Fibroblast of peridontal ligament (primary cell): Measurements from ENCODE around the gene PLPP6.

Source experiments
- DNase-seq: peaks from one replicate; pipeline ENCODE4 v3.0.0-alpha.2; 2010; ENCODE audit errors: extremely low read depth

Gene PLPP6

GRCh38 chr9:4662989-4663792 lies 1.1 kb downstream of the PLPP6 start:
- DNase-seq: peak; percentile 35

GRCh38 chr9:4663956-4664355 lies 1.9 kb downstream of the PLPP6 start:
- DNase-seq: no peak

DNA sequence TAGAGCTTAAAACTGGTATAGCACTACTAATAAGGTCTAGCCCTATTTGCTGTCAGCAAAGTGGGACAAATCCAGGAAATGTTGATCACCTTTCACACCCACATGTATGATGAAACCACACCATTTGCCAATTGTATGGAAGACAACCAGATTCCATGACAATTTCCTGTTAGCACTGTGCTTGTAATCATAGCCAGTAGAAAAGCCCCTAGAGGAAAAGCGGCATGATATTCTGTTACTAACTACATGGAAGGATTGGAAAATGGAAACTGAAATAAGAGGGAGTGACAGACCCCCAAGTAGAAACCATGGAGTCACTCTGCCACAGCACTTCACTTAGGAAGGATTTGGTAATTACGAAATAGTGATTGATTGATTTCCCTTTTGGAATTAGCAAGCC lies 3.3 kb downstream of the PLPP6 start:
- DNase-seq: peak; percentile 38

- peak; percentile 45 for DNase-seq
Measured at GRCh38 chr9:4666042-4666699, 4.1 kb downstream of the PLPP6 start, which contains the start of gene SPATA6L. TSS of gene SPATA6L (minus strand) at chr9:4666480. CDS start at chr9:4666250, 230 bp downstream.

DNA sequence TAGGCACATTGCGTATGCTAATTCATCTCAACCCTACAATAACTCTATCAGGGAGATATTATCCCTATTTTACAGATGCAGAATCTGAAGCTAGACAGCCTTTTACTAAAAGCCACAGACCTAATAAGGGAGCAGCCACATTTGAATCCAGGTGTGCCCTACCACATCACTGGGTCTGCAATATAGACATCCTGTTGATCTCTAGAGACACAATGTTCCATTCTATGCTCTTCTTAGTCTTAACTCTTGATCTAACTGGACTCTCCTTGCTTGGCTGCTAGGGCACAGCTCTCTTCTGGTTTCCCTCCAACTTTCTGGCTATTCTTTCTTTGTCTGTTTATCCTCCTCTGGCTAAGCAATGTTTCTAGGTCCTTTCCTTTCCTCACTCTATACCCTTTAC lies 5.6 kb downstream of the PLPP6 start:
- DNase-seq: no peak

- DNase-seq: no peak
Measured at GRCh38 chr9:4668604-4669003, 6.5 kb downstream of the PLPP6 start.

GRCh38 chr9:4669890-4670289 lies 7.8 kb downstream of the PLPP6 start:
- DNase-seq: no peak

DNA sequence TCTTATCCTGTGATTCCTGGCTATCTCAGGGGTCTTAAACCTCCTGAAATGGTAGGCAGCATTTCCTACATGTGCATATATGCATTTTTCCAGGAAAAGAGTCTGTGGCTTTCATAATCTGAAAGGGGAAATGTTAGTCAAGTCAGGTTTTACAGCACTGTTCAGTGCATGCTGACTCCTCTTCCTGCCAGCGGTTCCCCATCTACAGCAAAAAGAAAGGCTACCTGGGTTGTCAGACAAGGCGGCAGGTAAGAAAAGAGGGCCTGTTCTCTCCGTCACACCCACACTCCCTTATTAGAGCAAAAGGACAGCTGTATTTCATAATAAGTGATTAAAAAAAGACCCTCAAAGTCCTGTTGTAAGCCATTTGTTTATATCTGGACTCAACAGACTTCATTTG lies 8.5 kb downstream of the PLPP6 start:
- DNase-seq: no peak

GRCh38 chr9:4671737-4672136 lies 9.6 kb downstream of the PLPP6 start:
- no peak for DNase-seq

DNA sequence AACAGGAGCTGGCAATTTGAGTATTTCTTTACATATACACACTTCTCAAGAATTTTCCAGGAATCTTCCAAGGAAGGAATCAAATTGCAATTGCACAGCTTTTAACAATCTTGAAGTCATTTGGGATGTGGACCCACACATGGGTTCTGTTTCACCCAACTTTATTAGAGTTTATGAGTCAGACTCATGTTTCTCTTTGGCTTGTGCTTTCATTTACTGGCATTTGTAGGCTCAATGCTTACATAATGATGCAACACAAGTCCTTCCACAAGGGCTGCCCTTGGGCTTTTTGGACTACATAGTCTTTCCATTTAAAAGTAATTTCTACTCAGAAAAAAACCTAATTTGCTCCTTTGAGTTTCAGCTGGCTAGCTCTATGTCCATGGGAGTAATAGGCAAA lies 12.7 kb downstream of the PLPP6 start:
- DNase-seq: peak; percentile 99

GRCh38 chr9:4677392-4677791 lies 15.3 kb downstream of the PLPP6 start:
- no peak for DNase-seq

DNA sequence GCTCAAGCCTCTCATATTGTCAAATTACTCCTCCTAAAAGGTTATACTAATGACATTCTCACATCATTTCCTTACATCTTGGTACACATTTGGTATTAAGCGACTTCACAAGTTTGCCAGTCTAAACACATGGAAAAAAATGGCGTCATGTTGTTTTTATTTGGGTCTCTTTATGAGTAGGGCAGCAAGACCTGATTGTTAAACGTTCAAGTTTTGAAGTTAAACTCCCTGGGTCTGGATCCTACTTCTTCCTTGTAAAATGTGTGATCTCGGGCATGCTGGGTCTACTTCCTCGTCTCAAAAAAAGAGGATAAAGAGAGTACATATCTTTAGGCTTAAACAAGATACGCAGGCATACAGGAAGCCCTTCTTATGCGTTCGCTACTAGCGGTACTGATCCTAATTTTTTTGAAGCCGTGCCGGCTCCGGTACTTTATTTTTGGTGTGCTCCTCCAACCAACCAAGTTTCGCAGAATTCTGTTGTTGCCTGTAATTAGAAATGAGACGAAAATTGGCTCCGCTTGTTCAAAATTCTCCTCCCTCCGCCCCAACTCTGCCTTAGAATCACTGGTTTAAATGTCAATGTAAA lies 16.7 kb downstream of the PLPP6 start:
- DNase-seq: peak; percentile 53

DNA sequence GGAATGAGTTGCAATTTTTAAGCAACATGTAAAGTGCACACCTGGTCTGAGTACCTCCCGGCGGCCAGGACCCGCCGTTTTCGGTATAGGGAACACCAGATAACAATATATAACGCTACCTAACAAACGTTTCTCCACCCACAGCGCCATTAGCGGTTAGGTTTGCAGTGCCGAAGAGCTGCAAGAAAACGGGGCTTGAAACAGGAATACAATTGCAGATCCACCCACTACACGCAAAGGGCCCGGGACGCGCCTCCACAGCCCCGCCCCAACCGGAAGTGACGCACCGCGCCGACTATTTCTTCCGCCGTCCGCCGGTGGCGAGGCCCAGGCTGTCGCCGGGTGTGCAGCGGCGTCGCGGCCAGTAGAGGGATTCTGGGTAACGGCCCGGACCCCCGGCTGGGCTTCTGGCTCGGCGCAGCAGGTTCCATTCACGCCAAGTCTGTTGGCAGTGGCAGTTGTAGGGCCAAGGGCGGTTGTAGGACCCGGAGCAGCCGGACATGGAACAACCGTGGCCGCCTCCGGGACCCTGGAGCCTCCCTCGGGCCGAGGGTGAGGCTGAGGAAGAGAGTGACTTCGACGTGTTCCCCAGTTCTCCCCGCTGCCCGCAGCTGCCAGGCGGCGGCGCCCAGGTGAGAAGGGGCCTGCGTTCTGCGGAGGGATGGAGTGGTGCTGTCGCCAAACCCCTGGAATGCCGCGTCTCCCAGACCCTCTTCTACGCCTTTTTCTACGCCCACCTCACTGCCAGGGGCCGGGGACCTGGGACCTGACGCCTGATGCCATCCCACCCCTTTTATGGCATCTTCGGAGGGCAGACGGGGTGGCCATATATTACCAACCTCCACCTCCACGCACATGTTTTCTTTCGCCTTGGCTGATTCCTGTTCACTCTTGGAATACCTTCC lies 17.4 kb downstream of the PLPP6 start, which contains the start of gene CDC37L1:
TSS of gene CDC37L1 (plus strand) at position 302 of the 905 bp plus-strand sequence. CDS start at position 501, 199 bp downstream.
- DNase-seq: peak; percentile 94

DNA sequence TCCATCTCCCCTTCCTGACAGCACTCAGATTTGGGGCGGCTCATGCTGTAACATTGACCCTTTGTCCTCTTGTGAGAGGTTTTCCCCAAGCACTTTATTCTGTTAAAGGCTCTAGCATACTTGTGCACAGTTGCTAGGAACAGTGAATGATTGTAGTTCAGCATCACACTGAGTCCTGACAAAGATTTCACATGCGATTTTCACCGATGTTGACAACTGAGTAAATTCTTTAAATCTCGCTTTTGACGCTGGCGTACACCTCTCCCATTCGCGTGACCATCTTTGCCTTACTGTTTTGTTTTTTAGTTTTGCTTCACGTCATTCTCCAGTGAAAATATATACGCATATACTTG lies 18.1 kb downstream of the PLPP6 start:
- DNase-seq: peak; percentile 34

- peak; percentile 61 for DNase-seq
Measured at GRCh38 chr9:4680750-4681149, 18.7 kb downstream of the PLPP6 start.

- DNase-seq: no peak
Measured at GRCh38 chr9:4684820-4685219, 22.7 kb downstream of the PLPP6 start.

DNA sequence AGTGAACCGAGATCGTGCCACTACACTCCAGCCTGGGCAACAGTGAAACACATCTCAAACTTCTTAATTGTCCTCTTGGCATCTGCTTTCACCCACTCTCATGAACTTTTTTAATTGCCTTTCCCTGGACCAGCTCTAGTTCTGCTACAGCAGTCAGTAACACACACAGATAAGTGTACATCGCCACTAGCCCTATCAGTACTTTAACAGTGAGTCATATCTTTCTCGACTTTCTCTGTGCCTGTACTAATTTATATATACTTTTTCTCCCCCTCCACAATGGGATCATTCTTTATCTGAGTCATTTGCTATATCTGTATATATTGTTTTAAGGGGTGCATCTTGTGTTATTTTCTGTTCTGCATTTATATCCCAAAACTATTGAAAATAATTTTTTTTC lies 24.0 kb downstream of the PLPP6 start:
- no peak for DNase-seq

GRCh38 chr9:4686584-4686983 lies 24.5 kb downstream of the PLPP6 start:
- DNase-seq: no peak

GRCh38 chr9:4689021-4689420 lies 26.9 kb downstream of the PLPP6 start:
- DNase-seq: peak; percentile 44

DNA sequence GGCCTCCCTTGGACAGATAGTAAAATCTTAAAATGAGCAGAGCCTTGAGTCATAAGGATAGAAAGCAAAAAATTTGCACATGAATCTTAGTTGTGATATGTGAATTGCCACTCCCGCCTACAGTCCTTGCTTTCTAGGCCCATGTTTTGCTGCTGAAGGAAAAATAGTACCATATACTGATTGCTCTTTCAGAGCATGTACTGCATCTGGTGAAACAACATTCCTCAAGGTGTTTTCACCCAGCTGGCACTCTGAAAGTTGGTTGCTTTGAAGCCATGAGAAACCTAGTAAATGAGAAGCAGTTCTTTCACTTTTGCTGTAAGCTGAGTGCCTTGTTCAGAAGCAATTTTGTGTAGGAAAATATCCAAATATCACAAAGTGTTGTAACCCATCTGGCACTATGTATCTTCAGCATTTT lies 27.6 kb downstream of the PLPP6 start:
- peak; percentile 38 for DNase-seq

- DNase-seq: no peak
Measured at GRCh38 chr9:4690144-4690543, 28.1 kb downstream of the PLPP6 start.

- DNase-seq: peak; percentile 87
Measured at GRCh38 chr9:4691795-4692194, 29.7 kb downstream of the PLPP6 start.
